HG02763 (cell line): ENCODE results near the gene MAPKBP1.

Experiments used
- ATAC-seq: cut with Tn5 transposase; IDR thresholded peaks from one replicate; pipeline ENCODE4 v1.9.1; 2021; ENCODE audit warnings: mild to moderate bottlenecking, moderate library complexity; ENCODE audit not compliant: unreplicated experiment

Gene MAPKBP1

DNA sequence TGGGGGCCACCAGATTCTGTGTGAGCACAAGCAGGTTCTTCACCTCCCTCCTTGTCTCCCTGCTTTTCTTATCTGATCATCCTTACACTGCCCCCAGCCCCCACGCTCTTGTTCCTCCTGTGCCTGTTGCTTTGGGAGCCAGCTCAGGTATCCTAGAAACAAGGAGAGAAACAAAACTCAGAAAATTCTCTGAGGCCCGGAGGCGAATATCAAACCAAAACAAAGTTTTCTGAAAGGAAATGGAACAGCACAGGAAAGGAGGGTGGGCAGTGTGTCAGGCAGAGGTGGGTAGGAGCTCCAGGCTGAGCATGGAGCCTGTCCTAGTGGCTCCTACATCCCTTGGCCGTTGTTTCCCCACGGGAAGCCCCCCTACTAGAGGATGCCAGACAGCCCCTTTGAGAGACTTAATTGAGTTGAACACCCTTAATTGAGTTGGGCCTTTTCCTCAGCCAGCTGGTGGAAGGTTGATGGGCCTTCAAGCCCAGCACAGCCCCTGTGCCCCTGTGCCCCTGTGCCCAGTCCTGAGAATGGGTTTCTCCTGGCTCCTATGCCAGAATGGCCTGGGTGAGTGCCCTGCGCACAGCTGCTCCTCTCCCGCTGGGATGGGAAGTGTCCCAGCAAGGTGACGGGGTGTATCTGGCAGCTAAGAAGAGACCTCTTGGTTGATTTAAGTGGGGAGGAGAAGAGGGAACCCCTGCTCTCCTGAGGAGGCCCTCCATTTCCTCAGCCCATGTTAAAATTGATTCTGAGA is 30.8 kb downstream of the MAPKBP1 start:
- no peak for ATAC-seq

DNA sequence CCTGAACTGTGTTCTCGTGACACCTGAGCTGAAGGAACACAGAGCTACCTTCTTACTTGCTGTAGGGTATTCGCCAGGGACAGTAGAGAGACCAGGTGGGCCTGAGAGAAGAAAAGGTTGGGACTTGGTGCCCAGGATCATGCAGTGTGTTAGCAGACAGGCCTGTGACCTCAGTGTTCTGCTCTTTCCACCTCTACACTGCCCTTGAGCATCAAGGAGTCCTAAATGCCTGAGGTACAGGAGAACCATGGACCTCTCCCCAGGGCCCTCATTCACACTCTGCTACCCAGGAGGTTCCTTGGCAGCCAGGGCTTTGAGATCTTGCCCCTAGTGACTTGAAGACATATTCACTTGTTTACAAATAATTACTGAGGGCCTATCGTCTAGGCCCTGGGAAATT is 31.4 kb downstream of the MAPKBP1 start:
- ATAC-seq, result no peak

DNA sequence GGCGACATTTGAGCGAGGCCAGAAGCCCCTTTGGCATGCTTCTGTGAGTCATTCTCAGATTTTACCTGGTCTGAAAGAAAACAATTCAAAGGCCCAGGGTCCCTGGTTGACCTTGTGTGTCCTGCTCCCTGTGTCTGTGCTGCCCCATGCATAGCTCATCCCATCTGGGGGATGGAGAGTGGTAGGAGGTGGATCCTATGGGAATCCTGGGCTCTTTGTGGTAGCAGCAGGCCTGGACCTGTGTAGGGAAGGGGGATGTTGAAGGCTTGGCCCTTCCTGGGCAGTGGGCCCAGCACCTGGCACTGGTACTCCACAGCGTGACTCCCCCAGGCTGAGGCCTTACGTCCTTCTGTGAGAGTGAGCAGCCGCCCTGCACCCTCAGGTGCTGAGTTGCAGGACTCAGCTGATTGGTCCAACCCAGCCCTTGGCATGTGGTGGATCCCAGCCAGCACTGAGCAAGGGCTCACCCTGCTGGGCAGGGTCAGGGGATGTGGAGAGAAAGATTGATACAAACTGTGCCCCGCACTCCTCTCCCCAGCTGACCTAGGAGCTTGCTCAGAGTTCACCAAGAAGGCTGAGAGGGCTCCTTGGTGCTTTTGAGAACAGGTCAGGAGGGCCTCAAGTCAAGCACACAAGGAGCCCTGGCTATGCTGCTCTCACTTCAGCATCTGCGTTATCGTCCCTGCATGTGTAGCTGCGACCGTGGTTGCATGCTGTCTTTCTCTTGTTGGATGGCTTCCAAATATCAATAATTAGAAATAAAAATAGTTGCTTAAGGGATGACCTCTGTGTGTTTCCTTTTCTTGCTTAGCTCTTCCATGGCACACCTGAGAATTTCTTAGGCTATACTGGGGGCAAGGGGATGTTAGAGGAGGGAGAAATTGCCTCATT is 32.3 kb downstream of the MAPKBP1 start:
- ATAC-seq, result no peak

DNA sequence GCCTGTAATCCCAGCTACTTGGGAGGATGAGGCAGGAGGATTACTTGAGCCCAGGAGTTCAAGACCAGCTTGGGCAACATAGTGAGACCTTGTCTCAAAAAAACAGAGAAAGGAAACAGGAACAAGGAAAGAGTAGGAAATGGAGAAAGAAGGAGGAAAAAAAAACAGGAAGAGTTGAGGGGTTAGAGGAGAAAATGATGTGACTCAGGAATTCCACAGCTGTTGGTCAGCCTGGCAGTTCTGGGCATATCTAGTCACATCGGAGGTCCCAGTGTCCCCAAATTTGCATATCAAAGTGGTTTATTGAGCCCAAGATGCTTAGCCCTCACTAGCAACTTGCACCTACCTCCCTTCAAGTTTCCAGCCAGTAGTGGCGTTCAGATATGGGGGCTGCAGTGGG is 34.8 kb downstream of the MAPKBP1 start:
- ATAC-seq, result no peak

DNA sequence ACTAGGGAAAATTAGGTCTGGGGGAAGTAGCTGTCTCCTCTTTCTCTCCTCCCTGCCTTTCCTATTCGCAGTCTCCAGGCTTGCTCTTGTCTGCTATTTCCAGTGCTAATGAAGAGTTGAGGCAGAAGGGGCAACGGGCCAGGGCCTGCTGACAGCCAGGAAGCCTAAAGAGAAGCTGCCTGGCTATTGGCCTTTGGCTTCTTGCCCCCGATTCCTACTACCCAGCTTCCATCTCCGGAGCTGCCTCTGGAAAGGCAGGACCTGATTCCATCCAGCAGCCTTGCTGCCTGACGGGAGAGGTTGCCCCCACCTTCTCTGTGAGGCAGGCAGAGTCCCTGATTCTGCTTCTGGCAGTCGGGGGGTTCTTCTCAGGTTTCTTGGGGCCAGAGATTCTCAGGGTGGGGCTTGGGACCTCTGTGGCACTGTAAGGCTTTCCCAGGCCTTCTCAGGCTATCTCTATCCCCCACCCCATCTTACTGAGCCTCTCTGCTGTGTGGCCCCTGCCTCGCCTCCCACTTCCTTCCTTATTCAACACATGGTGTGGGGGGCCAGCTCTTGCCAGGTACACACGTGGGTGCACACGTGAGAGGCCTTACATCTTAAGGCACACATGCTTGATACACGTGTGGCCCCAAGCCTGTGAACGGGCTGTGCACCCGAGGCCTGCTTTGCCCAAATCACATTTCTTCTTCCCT is 35.4 kb downstream of the MAPKBP1 start:
- ATAC-seq, result no peak

DNA sequence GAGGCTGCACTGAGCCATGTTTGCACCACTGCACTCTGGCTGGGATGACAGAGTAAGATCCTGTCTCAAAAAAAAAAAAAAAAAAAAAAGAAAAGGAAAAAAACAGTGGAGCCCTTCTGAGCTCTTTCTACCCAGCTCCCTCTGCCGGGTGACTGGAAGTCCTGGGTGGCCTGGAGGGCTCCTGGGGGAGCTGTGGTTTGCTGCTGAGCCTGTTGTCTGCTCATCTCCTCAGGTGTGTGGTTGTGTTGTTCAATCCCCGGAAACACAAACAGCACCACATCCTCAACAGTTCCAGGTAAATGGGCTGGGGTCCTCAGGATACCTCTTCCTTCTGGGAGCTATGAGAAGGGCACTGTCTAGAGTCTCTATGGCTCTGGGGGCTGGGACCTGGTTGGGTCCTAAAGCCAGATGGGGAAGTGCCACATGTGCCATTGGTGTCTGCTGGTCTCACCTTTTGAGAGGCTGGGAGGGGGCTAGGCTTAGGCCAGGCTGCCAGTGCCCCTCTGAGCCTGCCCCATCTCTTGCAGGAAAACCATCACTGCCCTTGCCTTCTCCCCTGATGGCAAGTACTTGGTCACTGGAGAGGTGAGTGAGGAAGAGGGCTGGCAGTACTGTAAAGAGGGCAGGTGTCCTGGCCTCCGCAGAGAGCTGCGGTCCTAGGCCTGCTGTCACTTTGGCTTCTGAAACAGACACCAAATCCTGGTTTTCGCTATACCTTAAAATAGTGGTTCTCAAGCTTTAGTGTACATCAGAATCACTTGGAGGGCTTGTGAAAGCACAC is 36.6 kb downstream of the MAPKBP1 start:
- ATAC-seq, result no peak

DNA sequence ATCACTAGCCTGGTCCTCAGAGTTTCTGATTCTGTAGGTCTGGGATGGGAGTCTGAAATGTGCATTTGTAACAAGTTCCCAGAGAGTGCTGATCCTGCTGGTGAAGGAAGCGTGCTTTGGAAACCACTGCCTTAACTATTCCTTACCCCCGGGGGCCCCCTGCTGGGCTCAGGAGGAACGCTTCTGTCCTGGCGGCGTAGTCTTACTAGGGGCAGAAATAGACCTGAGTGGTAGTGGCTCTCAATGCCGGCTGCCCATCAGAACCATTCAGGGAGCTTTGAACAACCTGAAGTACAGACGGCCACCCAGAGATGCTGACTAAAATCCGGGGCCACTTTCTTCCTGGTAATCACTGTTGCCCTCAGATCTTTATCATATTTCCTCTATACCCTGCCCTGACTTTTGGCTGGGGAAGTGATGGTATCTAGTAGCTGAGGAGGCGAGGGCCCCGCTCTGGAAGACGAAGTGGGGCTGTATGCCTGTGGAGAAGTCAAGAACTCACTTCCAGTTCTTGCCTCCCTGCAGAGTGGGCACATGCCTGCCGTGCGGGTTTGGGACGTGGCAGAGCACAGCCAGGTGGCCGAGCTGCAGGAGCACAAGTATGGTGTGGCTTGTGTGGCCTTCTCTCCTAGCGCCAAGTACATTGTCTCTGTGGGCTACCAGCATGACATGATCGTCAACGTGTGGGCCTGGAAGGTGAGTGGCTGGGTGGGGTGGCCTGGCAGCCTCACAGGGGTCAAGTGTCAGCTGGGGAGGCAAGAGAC is 37.3 kb downstream of the MAPKBP1 start:
- no peak for ATAC-seq

DNA sequence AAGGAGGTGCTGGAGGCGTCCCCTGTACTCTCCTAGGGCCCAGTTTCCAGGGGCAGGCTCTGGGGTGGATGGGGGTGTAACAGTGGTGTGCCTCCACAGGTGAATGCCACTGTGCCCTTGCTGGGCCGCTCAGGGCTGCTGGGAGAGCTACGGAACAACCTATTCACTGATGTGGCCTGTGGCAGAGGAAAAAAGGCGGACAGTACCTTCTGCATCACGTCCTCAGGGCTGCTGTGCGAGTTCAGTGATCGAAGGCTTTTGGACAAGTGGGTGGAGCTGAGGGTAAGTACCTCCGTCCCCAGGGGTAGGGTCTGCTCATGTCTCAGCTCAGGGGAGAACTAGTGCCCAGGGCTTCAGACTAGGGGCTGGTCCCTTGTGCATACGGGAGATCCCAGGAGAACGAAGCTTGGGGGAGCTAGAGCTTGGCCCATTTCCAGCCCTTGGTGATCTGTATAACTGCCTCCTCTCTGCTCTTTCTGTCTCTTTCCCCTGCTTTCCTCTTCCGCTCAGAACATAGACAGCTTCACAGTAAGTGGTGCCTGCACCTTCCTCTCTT is 38.6 kb downstream of the MAPKBP1 start:
- ATAC-seq, result no peak

DNA sequence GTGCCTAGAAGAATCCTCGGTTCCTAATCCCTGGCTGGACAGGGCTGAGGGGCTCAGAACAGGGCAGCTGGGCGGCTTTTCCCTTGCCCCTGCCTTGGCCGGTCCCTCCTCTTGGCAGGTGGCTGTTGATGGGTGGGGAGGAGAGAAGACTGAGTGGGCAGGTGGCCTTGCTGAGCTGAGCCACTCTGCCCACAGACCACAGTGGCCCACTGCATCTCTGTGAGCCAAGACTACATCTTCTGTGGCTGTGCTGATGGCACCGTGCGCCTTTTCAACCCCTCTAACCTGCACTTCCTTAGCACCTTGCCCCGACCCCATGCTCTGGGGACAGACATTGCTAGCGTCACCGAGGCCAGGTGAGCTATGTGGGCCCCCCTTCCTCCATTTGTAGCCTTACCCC is 39.1 kb downstream of the MAPKBP1 start:
- no peak for ATAC-seq

DNA sequence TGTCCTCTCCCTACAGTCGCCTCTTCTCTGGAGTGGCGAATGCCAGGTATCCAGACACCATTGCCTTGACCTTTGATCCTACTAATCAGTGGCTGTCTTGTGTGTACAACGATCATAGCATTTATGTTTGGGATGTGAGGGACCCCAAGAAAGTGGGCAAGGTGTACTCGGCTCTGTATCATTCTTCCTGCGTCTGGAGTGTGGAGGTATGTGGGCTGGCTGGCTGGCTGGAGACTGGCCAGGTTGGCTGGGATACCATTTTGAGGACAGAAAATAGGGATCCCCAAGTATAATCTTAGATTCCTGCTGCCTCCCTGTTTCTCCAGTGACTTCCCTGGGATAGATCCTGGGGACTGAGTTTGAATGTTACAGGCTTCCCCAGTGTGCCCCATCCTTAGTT is 40.2 kb downstream of the MAPKBP1 start:
- ATAC-seq, result no peak

DNA sequence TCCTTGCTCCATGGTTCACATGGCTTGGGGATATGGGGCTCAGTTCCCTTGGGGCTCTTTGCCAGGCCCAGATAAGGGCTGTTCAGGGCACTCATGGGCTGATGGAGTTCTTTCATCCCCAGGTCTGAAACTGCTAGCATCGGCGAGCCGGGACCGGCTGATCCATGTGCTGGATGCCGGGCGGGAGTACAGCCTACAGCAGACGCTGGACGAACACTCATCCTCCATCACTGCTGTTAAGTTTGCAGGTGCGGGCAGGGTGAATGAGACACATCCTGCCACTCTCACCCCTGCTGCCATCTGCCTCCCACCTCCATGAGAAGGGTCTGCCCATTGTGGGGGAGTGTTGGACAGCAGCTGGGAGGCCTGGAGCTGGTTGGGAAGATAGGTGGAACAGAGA is 42.5 kb downstream of the MAPKBP1 start:
- ATAC-seq, result no peak

DNA sequence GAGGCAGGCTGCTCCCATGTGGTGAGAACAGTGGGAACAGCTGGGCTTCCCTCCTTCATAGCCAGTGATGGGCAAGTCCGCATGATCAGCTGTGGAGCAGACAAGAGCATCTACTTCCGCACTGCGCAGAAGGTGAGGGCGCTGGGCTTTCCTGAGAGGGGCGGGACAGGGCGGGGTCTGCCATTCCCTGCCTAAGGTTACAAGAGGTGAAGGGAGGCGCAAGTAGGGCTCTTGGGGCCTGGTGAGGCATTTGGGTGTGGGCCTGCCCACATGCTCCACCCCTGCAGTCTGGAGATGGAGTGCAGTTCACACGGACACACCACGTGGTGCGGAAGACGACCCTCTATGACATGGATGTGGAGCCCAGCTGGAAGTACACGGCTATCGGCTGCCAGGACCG is 43.0 kb downstream of the MAPKBP1 start:
- no peak for ATAC-seq

DNA sequence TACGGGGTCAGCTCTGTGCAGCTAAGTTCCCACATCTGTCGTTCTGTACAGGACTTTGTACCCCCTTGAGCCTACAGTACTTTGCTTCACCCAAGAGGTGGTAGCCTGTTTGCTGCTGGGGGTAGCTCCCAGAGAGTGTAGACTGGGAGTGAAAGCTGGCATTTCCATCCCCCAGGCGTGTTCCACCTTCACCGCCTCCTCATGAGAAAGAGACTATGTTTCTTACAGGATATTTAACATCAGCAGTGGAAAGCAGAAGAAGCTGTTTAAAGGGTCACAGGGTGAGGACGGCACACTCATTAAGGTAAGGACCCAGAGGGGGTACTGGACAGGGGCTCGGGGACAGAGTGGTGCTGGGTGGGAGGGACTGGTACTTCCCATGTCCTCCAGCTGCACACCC is 43.5 kb downstream of the MAPKBP1 start:
- no peak for ATAC-seq

DNA sequence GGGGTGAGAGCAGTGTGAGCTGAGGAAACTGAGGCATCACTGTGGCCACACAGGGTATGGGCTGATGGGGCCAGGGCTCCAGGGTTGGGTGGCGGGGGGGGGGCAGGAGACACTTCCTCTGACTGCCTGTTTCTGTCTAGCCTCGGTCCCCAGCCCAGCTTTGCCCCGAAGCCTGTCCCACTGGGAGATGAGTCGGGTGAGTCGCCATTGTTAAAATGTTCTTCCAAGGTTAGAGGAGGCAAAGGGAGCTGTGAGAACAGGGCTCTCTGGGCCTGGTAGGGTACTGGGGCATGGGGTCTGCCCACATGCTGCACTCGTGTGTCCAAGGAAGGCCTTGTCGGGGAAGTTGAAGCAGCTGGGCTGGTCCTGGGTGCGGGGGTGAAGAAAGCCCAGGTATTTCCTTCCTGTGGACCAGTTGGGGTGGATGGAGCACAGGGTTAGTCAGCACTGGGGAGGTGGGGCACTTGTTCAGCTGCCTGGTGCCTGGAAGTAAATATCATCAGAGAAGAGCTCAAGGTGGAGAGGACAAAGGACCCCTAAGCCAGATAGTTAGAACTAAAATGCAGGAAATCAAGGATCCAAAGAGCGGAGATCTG is 45.3 kb downstream of the MAPKBP1 start:
- ATAC-seq, result no peak

DNA sequence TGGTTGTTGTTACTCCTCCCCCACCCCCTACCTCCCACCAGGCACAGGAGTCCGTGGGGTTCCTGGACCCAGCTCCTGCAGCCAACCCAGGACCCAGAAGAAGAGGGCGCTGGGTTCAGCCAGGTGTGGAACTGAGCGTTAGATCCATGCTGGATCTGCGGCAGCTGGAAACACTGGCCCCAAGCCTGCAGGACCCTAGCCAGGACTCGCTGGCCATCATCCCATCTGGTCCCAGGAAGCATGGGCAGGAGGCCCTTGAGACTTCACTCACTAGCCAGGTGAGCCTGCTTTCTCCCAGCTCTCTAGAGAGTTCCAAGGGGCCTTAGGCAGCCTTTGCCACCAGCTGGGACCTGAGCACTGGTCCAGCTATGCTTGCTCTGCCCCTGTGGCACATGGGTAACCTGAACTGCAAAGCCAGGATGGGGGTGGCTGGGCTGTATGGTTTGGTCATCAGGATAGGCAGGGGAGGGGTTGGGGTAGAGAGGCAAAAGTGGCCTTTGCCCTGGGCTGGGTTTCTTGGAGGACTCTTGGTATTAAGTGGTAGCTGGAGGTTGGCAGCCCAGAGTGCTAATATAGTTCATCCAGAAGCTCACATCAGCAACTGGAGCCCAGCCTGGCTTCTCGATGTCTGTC is 46.6 kb downstream of the MAPKBP1 start:
- ATAC-seq, result no peak

DNA sequence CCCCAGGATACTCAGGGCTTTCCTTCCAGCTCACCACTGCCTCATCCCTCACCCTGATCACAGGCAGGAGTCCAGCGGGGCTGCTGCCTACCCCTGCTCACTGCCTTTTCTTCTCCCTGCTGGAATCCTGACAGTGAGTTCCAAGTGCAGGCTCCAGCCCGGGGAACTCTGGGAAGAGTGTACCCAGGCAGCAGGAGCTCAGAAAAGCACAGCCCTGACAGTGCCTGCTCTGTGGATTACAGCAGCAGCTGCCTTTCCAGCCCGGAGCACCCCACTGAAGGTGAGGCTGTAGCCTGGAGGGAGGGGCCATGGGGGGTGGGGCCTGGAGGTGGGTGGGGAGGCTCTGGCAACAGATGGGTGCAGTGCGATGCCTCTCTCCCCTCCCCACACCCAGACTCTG is 47.5 kb downstream of the MAPKBP1 start:
- no peak for ATAC-seq

DNA sequence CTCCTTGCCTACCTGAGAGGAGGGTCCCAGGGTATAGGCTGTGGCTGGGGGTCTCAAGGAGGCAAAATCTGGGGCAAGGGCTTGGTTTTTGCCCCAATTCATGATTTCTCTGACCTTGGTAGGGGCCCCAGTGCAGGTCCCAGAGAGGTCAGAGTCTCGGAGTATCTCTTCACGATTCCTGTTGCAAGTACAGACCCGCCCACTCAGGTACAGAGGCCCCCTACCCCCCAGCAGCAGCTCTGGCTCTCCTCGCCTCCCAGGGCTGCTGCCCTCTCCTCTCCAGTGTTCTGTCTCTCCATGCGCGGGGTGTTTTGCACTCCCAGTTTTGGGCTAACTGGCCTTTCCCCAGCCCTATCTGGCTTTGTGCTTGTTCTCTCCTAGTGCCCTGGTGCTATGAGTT is 48.2 kb downstream of the MAPKBP1 start:
- ATAC-seq, result no peak

DNA sequence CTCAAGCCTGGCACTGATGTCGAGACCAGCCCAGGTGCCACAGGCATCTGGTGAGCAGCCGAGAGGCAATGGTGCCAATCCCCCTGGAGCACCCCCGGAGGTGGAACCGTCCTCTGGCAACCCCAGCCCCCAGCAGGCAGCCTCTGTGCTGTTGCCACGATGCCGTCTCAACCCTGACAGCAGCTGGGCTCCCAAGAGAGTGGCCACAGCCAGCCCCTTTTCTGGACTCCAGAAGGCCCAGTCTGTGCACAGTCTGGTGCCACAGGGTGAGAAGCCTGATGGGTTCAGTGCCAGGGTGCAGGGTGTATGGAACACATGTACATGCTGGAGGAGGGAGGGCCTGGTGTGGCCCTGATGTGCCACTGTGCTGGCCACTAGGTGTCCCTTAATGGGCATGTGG is 48.7 kb downstream of the MAPKBP1 start:
- no peak for ATAC-seq

DNA sequence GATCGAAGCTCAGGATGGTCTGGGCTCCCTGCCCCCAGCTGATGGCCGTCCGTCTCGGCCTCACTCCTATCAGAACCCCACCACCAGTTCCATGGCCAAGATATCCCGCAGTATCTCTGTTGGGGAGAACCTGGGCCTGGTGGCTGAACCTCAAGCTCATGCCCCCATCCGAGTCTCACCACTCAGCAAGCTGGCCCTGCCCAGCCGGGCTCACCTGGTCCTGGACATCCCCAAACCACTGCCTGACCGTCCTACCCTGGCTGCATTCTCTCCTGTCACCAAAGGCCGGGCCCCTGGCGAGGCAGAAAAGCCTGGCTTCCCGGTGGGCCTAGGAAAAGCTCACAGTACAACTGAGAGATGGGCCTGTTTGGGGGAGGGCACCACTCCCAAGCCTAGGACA is 49.2 kb downstream of the MAPKBP1 start:
- no peak for ATAC-seq
